Measurements from ENCODE around the gene SIRT1. TPM values are rescaled to one million over a fixed set of nuclear protein-coding genes. Genes with fewer than 3 reads are reported as not detected.

The SIRT1 gene
- total RNA-seq, 2 donors from 2014 or later: 30.2 to 36.7 TPM

DNA sequence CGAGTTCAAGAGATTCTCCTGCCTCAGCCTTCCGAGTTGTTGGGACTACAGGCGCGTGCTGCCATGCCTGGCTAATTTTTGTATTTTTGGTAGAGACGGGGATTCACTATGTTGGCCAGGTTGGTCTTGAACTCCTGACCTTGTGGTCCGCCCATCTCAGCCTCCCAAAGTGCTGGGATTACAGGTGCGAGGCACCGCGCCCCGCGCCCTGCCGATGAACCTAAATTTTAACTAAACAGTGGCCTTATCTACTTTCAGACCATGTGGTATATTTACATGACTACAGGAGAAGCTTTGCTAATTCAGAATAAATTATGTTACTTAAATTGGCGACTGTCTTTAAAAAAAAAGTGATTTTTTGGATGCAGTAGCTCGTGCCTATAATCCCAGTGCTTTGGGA lies 9.2 kb downstream of the SIRT1 start:
- H3K27me3 ChIP-seq (ENCODE audit: control insufficient read depth, insufficient read depth, low read length, poor library complexity, severe bottlenecking): no peaks in the 10 kb centered on the region
- peak overlapping the region; percentile 30 for H3K27ac Mint-ChIP-seq
- DNase-seq: no peak

DNA sequence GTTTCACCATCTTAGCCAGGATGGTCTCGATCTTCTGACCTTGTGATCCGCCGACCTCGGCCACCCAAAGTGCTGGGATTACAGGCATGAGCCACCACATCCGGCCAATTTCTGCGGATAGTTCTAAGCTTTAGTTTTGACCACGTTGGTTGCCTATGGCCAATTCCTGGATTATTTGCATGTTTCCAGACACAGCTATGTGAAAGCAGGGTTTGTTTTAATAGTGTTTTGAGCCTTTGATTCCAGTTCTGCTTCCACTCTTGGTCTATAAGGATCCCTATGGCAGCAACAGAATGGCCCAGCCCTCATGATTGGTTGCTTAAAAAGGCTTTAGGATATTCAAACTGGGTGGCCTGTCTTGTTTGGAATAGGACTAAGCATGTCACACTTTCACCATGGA lies 19.1 kb downstream of the SIRT1 start:
- Mint-ChIP-seq H3K27me3 (ENCODE audit: insufficient read depth) (no peaks in the 10 kb centered on the region), H3K4me3 (no peak overlapping the region), H3K4me1 (no peaks in the 10 kb centered on the region), H3K36me3 (ENCODE audit: low read depth) (peaks cover 79% of the 10 kb centered on the region), H3K9me3 (no peaks in the 10 kb centered on the region), H3K27ac (no peak overlapping the region)
- no peak overlapping the region for H3K9ac ChIP-seq (ENCODE audit: extremely low read depth, low read length, poor library complexity, severe bottlenecking)
- H3K36me3 ChIP-seq (ENCODE audit: control insufficient read depth, insufficient read depth, low read length): peaks cover 77% of the 10 kb centered on the region
- WGBS, 2 experiments (ENCODE audit: insufficient coverage in 1 of 2, insufficient read length in 1 of 2): 79 to 94% methylated on average over 7 of the region's 7 CpGs
- DNase-seq: no peak
- H3K4me1 ChIP-seq (ENCODE audit: control insufficient read depth, insufficient read depth, low read length): no peaks in the 10 kb centered on the region
- H3K9me3 ChIP-seq (ENCODE audit: control insufficient read depth, low read length): no peaks in the 10 kb centered on the region
- no peak overlapping the region for H3K27ac ChIP-seq (ENCODE audit: low read depth, low read length)
- H3K27me3 ChIP-seq (ENCODE audit: control insufficient read depth, insufficient read depth, low read length, poor library complexity, severe bottlenecking): no peaks in the 10 kb centered on the region
- H3K4me3 ChIP-seq (ENCODE audit: low read length): no peak overlapping the region
- TF ChIP-seq, protein P1, sequence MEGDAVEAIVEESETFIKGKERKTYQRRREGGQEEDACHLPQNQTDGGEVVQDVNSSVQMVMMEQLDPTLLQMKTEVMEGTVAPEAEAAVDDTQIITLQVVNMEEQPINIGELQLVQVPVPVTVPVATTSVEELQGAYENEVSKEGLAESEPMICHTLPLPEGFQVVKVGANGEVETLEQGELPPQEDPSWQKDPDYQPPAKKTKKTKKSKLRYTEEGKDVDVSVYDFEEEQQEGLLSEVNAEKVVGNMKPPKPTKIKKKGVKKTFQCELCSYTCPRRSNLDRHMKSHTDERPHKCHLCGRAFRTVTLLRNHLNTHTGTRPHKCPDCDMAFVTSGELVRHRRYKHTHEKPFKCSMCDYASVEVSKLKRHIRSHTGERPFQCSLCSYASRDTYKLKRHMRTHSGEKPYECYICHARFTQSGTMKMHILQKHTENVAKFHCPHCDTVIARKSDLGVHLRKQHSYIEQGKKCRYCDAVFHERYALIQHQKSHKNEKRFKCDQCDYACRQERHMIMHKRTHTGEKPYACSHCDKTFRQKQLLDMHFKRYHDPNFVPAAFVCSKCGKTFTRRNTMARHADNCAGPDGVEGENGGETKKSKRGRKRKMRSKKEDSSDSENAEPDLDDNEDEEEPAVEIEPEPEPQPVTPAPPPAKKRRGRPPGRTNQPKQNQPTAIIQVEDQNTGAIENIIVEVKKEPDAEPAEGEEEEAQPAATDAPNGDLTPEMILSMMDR (conservative IDR thresholded peaks at IDR 0.05): no peak

More for the DNA sequence above, 9.2 kb downstream of the SIRT1 start:
- peaks cover 3% of the 10 kb centered on the region for H3K9me3 ChIP-seq (ENCODE audit: control insufficient read depth, low read length)
- H3K9me3 Mint-ChIP-seq: no peaks in the 10 kb centered on the region
- no peak overlapping the region for H3K4me3 Mint-ChIP-seq
- no peak overlapping the region for H3K4me3 ChIP-seq (ENCODE audit: low read length)
- TF ChIP-seq, protein P1 (conservative IDR thresholded peaks at IDR 0.05): no peak
- H3K36me3 Mint-ChIP-seq (ENCODE audit: low read depth): peaks cover 78% of the 10 kb centered on the region
- H3K4me1 Mint-ChIP-seq: no peaks in the 10 kb centered on the region
- no peaks in the 10 kb centered on the region for H3K27me3 Mint-ChIP-seq (ENCODE audit: insufficient read depth)
- H3K27ac ChIP-seq (ENCODE audit: low read depth, low read length): no peak overlapping the region
- no peaks in the 10 kb centered on the region for H3K4me1 ChIP-seq (ENCODE audit: control insufficient read depth, insufficient read depth, low read length)
- H3K36me3 ChIP-seq (ENCODE audit: control insufficient read depth, insufficient read depth, low read length): peaks cover 93% of the 10 kb centered on the region
- H3K9ac ChIP-seq (ENCODE audit: extremely low read depth, low read length, poor library complexity, severe bottlenecking): no peak overlapping the region
- WGBS, 2 experiments (ENCODE audit: insufficient coverage in 1 of 2, insufficient read length in 1 of 2): 95 to 97% methylated on average over 13 to 14 of the region's 14 CpGs

DNA sequence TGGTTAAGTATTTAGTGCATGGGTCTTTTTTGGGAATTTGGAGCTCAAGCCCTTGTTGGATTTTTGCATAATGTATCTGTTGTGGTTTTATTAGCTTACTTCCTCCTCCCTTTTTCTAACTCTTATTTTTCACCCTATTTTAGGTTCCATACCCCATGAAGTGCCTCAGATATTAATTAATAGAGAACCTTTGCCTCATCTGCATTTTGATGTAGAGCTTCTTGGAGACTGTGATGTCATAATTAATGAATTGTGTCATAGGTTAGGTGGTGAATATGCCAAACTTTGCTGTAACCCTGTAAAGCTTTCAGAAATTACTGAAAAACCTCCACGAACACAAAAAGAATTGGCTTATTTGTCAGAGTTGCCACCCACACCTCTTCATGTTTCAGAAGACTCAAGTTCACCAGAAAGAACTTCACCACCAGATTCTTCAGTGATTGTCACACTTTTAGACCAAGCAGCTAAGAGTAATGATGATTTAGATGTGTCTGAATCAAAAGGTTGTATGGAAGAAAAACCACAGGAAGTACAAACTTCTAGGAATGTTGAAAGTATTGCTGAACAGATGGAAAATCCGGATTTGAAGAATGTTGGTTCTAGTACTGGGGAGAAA lies 28.0 kb downstream of the SIRT1 start:
- TF ChIP-seq, protein P1 (conservative IDR thresholded peaks at IDR 0.05): no peak
- Histone ChIP-seq H3K4me3 (ENCODE audit: low read length) (no peak overlapping the region), H3K9ac (ENCODE audit: extremely low read depth, low read length, poor library complexity, severe bottlenecking) (no peak overlapping the region), H3K27ac (ENCODE audit: low read depth, low read length) (no peak overlapping the region), H3K9me3 (ENCODE audit: control insufficient read depth, low read length) (no peaks in the 10 kb centered on the region), H3K36me3 (ENCODE audit: control insufficient read depth, insufficient read depth, low read length) (peaks cover 95% of the 10 kb centered on the region), H3K4me1 (ENCODE audit: control insufficient read depth, insufficient read depth, low read length) (no peaks in the 10 kb centered on the region), H3K27me3 (ENCODE audit: control insufficient read depth, insufficient read depth, low read length, poor library complexity, severe bottlenecking) (no peaks in the 10 kb centered on the region)
- Mint-ChIP-seq H3K4me3 (no peak overlapping the region), H3K27ac (no peak overlapping the region), H3K27me3 (ENCODE audit: insufficient read depth) (no peaks in the 10 kb centered on the region), H3K36me3 (ENCODE audit: low read depth) (peaks cover 79% of the 10 kb centered on the region), H3K4me1 (no peaks in the 10 kb centered on the region), H3K9me3 (no peaks in the 10 kb centered on the region)
- 91 to 92% methylated on average over 2 of the region's 2 CpGs for WGBS, 2 experiments (ENCODE audit: insufficient coverage in 1 of 2, insufficient read length in 1 of 2)
- DNase-seq: no peak

All from endodermal cell (in vitro differentiated cells).